H9 (cell line): Measurements from ENCODE around the gene PDE3B. TPM values are rescaled to one million over a fixed set of nuclear protein-coding genes. Genes with fewer than 3 reads are reported as not detected.

ENCODE experiments used
- DNase-seq: peaks from one replicate; pipeline ENCODE4 v3.0.0-alpha.2; 2017
- H2AFZ ChIP-seq: one replicate; pipeline ENCODE4 v1.6.1; 2013; ENCODE audit warnings: mild to moderate bottlenecking, low read length, control low read depth, moderate library complexity
- H2AK5ac ChIP-seq: 2 replicates; pipeline ENCODE4 v1.6.1; 2013; ENCODE audit warnings: low read length, control low read depth, mixed read lengths; ENCODE audit not compliant: insufficient read length
- H2BK120ac ChIP-seq: one replicate; pipeline ENCODE4 v1.6.1; 2013; ENCODE audit warnings: low read depth, mild to moderate bottlenecking, low read length, control low read depth, inconsistent platforms; ENCODE audit not compliant: poor library complexity, severe bottlenecking
- H2BK12ac ChIP-seq: 2 replicates; pipeline ENCODE4 v1.6.1; 2013; ENCODE audit warnings: low read length, control low read depth, mixed read lengths, low read depth; ENCODE audit not compliant: insufficient read length
- H2BK15ac ChIP-seq: 2 replicates; pipeline ENCODE4 v1.6.1; 2013; ENCODE audit warnings: low read depth, low read length, control low read depth
- H2BK20ac ChIP-seq: one replicate; pipeline ENCODE4 v1.6.1; 2013; ENCODE audit warnings: low read depth, mild to moderate bottlenecking, low read length, control low read depth, inconsistent platforms; ENCODE audit not compliant: poor library complexity, severe bottlenecking
- H2BK5ac ChIP-seq: 2 replicates; pipeline ENCODE4 v1.6.1; 2013; ENCODE audit warnings: low read length, control low read depth, mixed read lengths; ENCODE audit not compliant: insufficient read length
- H3K14ac ChIP-seq: 2 replicates; pipeline ENCODE4 v1.6.1; 2013; ENCODE audit warnings: low read length, control low read depth; ENCODE audit not compliant: insufficient read depth
- H3K18ac ChIP-seq: 2 replicates; pipeline ENCODE4 v1.6.1; 2013; ENCODE audit warnings: low read depth, mild to moderate bottlenecking, mixed read lengths, low read length, control low read depth; ENCODE audit not compliant: insufficient read length
- H3K23ac ChIP-seq: 2 replicates; pipeline ENCODE4 v1.6.1; 2013; ENCODE audit warnings: low read length, control low read depth, mixed read lengths, low read depth; ENCODE audit not compliant: insufficient read length
- H3K23me2 ChIP-seq: 2 replicates; pipeline ENCODE4 v1.6.1; 2013; ENCODE audit warnings: low read depth, mild to moderate bottlenecking, mixed read lengths, low read length, control low read depth; ENCODE audit not compliant: insufficient read length, poor library complexity, severe bottlenecking
- H3K27ac ChIP-seq: 2 replicates; pipeline ENCODE4 v1.5.1; 2013; ENCODE audit warnings: low read length, control low read depth, mixed read lengths, low read depth; ENCODE audit not compliant: insufficient read length
- H3K27me3 ChIP-seq: 2 replicates; pipeline ENCODE4 v1.6.1; 2013; ENCODE audit warnings: low read length, control low read depth, inconsistent platforms; ENCODE audit not compliant: insufficient read depth
- H3K4ac ChIP-seq: 2 replicates; pipeline ENCODE4 v1.6.1; 2013; ENCODE audit warnings: low read depth, mild to moderate bottlenecking, control low read depth, inconsistent platforms, low read length, moderate library complexity
- H3K4me1 ChIP-seq: 2 replicates; pipeline ENCODE4 v1.6.1; 2013; ENCODE audit warnings: low read length, control low read depth, inconsistent platforms; ENCODE audit not compliant: insufficient read depth
- H3K4me2 ChIP-seq: 2 replicates; pipeline ENCODE4 v1.6.1; 2013; ENCODE audit warnings: low read length, control low read depth, mixed read lengths; ENCODE audit not compliant: insufficient read length, insufficient read depth
- H3K56ac ChIP-seq: 2 replicates; pipeline ENCODE4 v1.6.1; 2013; ENCODE audit warnings: low read depth, mild to moderate bottlenecking, mixed read lengths, low read length, control low read depth; ENCODE audit not compliant: insufficient read length
- H3K79me1 ChIP-seq: 2 replicates; pipeline ENCODE4 v1.6.1; 2013; ENCODE audit warnings: low read depth, mild to moderate bottlenecking, moderate library complexity, low read length, control low read depth, inconsistent platforms; ENCODE audit not compliant: insufficient read depth, poor library complexity, severe bottlenecking
- H3K79me2 ChIP-seq: 2 replicates; pipeline ENCODE4 v1.6.1; 2013; ENCODE audit warnings: low read length, control low read depth, inconsistent platforms; ENCODE audit not compliant: insufficient read depth
- H3K9ac ChIP-seq: 2 replicates; pipeline ENCODE4 v1.6.1; 2013; ENCODE audit warnings: low read length, control low read depth, mixed read lengths; ENCODE audit not compliant: insufficient read length; ENCODE audit errors: extremely low read depth
- H3K9me3 ChIP-seq: one replicate; pipeline ENCODE4 v1.6.1; 2013; ENCODE audit warnings: low read depth, low read length, inconsistent platforms; ENCODE audit not compliant: control insufficient read depth
- H3T11ph ChIP-seq: one replicate; pipeline ENCODE4 v1.6.1; 2013; ENCODE audit warnings: mild to moderate bottlenecking, low read length, control low read depth, inconsistent platforms
- H4K20me1 ChIP-seq: one replicate; pipeline ENCODE4 v1.6.1; 2013; ENCODE audit not compliant: control insufficient read depth, insufficient read length, insufficient read depth
- H4K5ac ChIP-seq: 2 replicates; pipeline ENCODE4 v1.6.1; 2013; ENCODE audit warnings: low read depth, mild to moderate bottlenecking, mixed read lengths, low read length, control low read depth; ENCODE audit not compliant: insufficient read length
- H4K8ac ChIP-seq: replicated peaks from 2 replicates; pipeline ENCODE4 v1.6.1; 2013; ENCODE audit warnings: low read length, control low read depth, mixed read lengths, low read depth; ENCODE audit not compliant: insufficient read length
- H4K91ac ChIP-seq: 2 replicates; pipeline ENCODE4 v1.6.1; 2013; ENCODE audit warnings: low read depth, mild to moderate bottlenecking, moderate library complexity, mixed read lengths, low read length, control low read depth; ENCODE audit not compliant: insufficient read length
- H3K27ac Mint-ChIP-seq, 3 experiments: 2 replicates in 2 of 3; 3 replicates in 1 of 3; pipeline ENCODE4 v1.8.0; 2020 to 2021; ENCODE audit warnings: mixed read lengths in 3 of 3, mild to moderate bottlenecking in 1 of 3, moderate library complexity in 1 of 3
- H3K27me3 Mint-ChIP-seq: 2 replicates; pipeline ENCODE4 v1.8.0; 2021; ENCODE audit warnings: low read depth, mild to moderate bottlenecking, moderate library complexity, mixed read lengths
- H3K36me3 Mint-ChIP-seq, 3 experiments: 2 replicates in 2 of 3; 3 replicates in 1 of 3; pipeline ENCODE4 v1.8.0; 2020 to 2021; ENCODE audit warnings: low read depth in 3 of 3, mixed read lengths in 3 of 3; ENCODE audit not compliant: insufficient read depth in 1 of 3
- H3K4me1 Mint-ChIP-seq, 2 experiments: 2 replicates each; pipeline ENCODE4 v1.8.0; 2020; ENCODE audit warnings: mixed read lengths in 2 of 2
- H3K4me3 Mint-ChIP-seq, 2 experiments: 2 replicates in 1 of 2; 3 replicates in 1 of 2; pipeline ENCODE4 v1.8.0; 2020 to 2021; ENCODE audit warnings: mild to moderate bottlenecking in 2 of 2, mixed read lengths in 2 of 2, moderate library complexity in 1 of 2
- H3K9me3 Mint-ChIP-seq, 2 experiments: 2 replicates in 1 of 2; 3 replicates in 1 of 2; pipeline ENCODE4 v1.8.0; 2020; ENCODE audit warnings: mild to moderate bottlenecking in 2 of 2, mixed read lengths in 2 of 2, moderate library complexity in 1 of 2
- CTCF ChIP-seq: fragments of 200-600 bp; sonication (generic); conservative IDR thresholded peaks from 3 replicates; pipeline ENCODE4 v1.8.0; 2021; ENCODE audit warnings: antibody characterized with exemption, mild to moderate bottlenecking
- WGBS: extraction: QIAGEN DNeasy Blood & Tissue Kit; methylation state at CpG from one replicate; pipeline ENCODE4 v1.1.7; 2013; ENCODE audit warnings: missing lambda C conversion rate, low lambda C conversion rate, mixed read lengths; ENCODE audit not compliant: insufficient read length; ENCODE audit errors: extremely low coverage; 5-methylcytosine and 5-hydroxymethylcytosine counted together
- total RNA-seq: library from RNA; stranded (reverse); gene quantifications from 2 replicates; pipeline ENCODE4 v1.2.1, GENCODE V29; 2021

PDE3B gene
- total RNA-seq, 1 experiment from 2014 or later: 6.6 TPM

- Histone ChIP-seq H3K18ac (no peak overlapping the region), H3K56ac (no peak overlapping the region), H4K91ac (no peak overlapping the region), H3K27ac (no peak overlapping the region), H3K79me2 (no peaks in the 10 kb centered on the region), H4K20me1 (no peaks in the 10 kb centered on the region), H3K9me3 (no peaks in the 10 kb centered on the region), H4K5ac (no peak overlapping the region), H3K14ac (no peak overlapping the region), H3K23ac (no peak overlapping the region), H4K8ac (no peak overlapping the region), H3K4me2 (no peak overlapping the region), H2AK5ac (no peak overlapping the region), H2BK20ac (no peak overlapping the region), H2BK15ac (no peak overlapping the region), H2BK120ac (no peak overlapping the region), H3K23me2 (no peaks in the 10 kb centered on the region), H2BK5ac (no peak overlapping the region), H3K9ac (no peak overlapping the region), H3K27me3 (no peaks in the 10 kb centered on the region), H2BK12ac (no peak overlapping the region), H3T11ph (no peak overlapping the region), H2AFZ (no peak overlapping the region), H3K4ac (no peak overlapping the region), H3K79me1 (no peaks in the 10 kb centered on the region), H3K4me1 (0 out of 2 replicates have a peak, but pooled peaks cover 2% of the 10 kb centered on the region)
- peaks cover 10 to 14% of the 10 kb centered on the region in 2 experiments; a peak in 4 of 5 replicates for H3K9me3 Mint-ChIP-seq
- no CpG with 5 or more reads among the region's 6 CpGs for WGBS
- H3K4me3 Mint-ChIP-seq: no peak overlapping the region
- H3K4me1 Mint-ChIP-seq: peaks cover 3 to 4% of the 10 kb centered on the region in 2 experiments; a peak in 2 of 4 replicates
- H3K36me3 Mint-ChIP-seq: peaks cover 4 to 7% (median 6%) of the 10 kb centered on the region in 3 experiments; a peak in 5 of 7 replicates
- DNase-seq: no peak
- no peak for TF ChIP-seq CTCF
- peaks cover 2% of the 10 kb centered on the region for H3K27me3 Mint-ChIP-seq
- no peak overlapping the region for H3K27ac Mint-ChIP-seq
These were observed 25.2 kb downstream of the PDE3B start for GRCh38 chr11:14668731-14669301.
